ENCODE measurements around the gene PGAP6.

Gene PGAP6

GRCh38 chr16:414395-415169 is 32.8 kb upstream of the PGAP6 start:
- no peak for DNase-seq
- H2AFZ ChIP-seq (ENCODE audit: low read depth, low read length), result no peak overlapping the region
- ATAC-seq (ENCODE audit: insufficient read depth, low read depth), result no peak
- no peaks in the 10 kb centered on the region; the same call in 1 of the 2 replicates for H4K20me1 ChIP-seq (ENCODE audit: insufficient read depth, low read length)
- no peaks in the 10 kb centered on the region for H3K4me1 ChIP-seq (ENCODE audit: insufficient read depth, low read length)
- no peak for TF ChIP-seq CTCF (IDR thresholded peaks at IDR 0.05; ENCODE audit: borderline replicate concordance, extremely low read depth, low read length, poor library complexity, severe bottlenecking)
- no peak for TF ChIP-seq EZH2 (IDR thresholded peaks at IDR 0.05; ENCODE audit: borderline replicate concordance, low read depth, low read length, severe bottlenecking)
- no peak overlapping the region for H3K9ac ChIP-seq (ENCODE audit: low read depth, low read length)
- H3K27ac ChIP-seq (ENCODE audit: low read length), result no peak overlapping the region
- no peaks in the 10 kb centered on the region for H3K9me3 ChIP-seq (ENCODE audit: insufficient read depth, low read length, severe bottlenecking)
- no peak overlapping the region for H3K4me2 ChIP-seq (ENCODE audit: insufficient read depth, low read length)
- no peak overlapping the region for H3K4me3 ChIP-seq (ENCODE audit: low read depth in 1 of 2, low read length in 2 of 2)
- H3K79me2 ChIP-seq (ENCODE audit: insufficient read depth, low read length), result no peaks in the 10 kb centered on the region
- H3K27me3 ChIP-seq (ENCODE audit: insufficient read depth, low read length, poor library complexity), result no peaks in the 10 kb centered on the region
- H3K36me3 ChIP-seq (ENCODE audit: insufficient read depth, low read length), result peaks cover 19% of the 10 kb centered on the region

GRCh38 chr16:411576-412265 is 29.9 kb upstream of the PGAP6 start:
- H3K27ac ChIP-seq (ENCODE audit: low read length), result no peak overlapping the region
- no peak overlapping the region for H2AFZ ChIP-seq (ENCODE audit: low read depth, low read length)
- H3K27me3 ChIP-seq (ENCODE audit: insufficient read depth, low read length, poor library complexity), result no peaks in the 10 kb centered on the region
- no peaks in the 10 kb centered on the region; the same call in 1 of the 2 replicates for H4K20me1 ChIP-seq (ENCODE audit: insufficient read depth, low read length)
- no peaks in the 10 kb centered on the region for H3K9me3 ChIP-seq (ENCODE audit: insufficient read depth, low read length, severe bottlenecking)
- no peak overlapping the region for H3K4me2 ChIP-seq (ENCODE audit: insufficient read depth, low read length)
- H3K4me1 ChIP-seq (ENCODE audit: insufficient read depth, low read length), result no peaks in the 10 kb centered on the region
- no peak overlapping the region for H3K4me3 ChIP-seq (ENCODE audit: low read depth in 1 of 2, low read length in 2 of 2)
- DNase-seq (no peak), ATAC-seq (ENCODE audit: insufficient read depth, low read depth) (no peak)
- no peak overlapping the region for H3K9ac ChIP-seq (ENCODE audit: low read depth, low read length)
- TF ChIP-seq CTCF (IDR thresholded peaks at IDR 0.05; ENCODE audit: borderline replicate concordance, extremely low read depth, low read length, poor library complexity, severe bottlenecking) (no peak), EZH2 (IDR thresholded peaks at IDR 0.05; ENCODE audit: borderline replicate concordance, low read depth, low read length, severe bottlenecking) (no peak)
- H3K36me3 ChIP-seq (ENCODE audit: insufficient read depth, low read length), result peaks cover 20% of the 10 kb centered on the region
- H3K79me2 ChIP-seq (ENCODE audit: insufficient read depth, low read length), result no peaks in the 10 kb centered on the region

GRCh38 chr16:410516-411178 is 28.9 kb upstream of the PGAP6 start:
- no peaks in the 10 kb centered on the region for H3K79me2 ChIP-seq (ENCODE audit: insufficient read depth, low read length)
- H3K9ac ChIP-seq (ENCODE audit: low read depth, low read length), result no peak overlapping the region
- no peak overlapping the region for H3K27ac ChIP-seq (ENCODE audit: low read length)
- no peaks in the 10 kb centered on the region; the same call in 1 of the 2 replicates for H4K20me1 ChIP-seq (ENCODE audit: insufficient read depth, low read length)
- no peak for TF ChIP-seq EZH2 (IDR thresholded peaks at IDR 0.05; ENCODE audit: borderline replicate concordance, low read depth, low read length, severe bottlenecking)
- no peak for TF ChIP-seq CTCF (IDR thresholded peaks at IDR 0.05; ENCODE audit: borderline replicate concordance, extremely low read depth, low read length, poor library complexity, severe bottlenecking)
- H3K9me3 ChIP-seq (ENCODE audit: insufficient read depth, low read length, severe bottlenecking), result no peaks in the 10 kb centered on the region
- no peak overlapping the region for H2AFZ ChIP-seq (ENCODE audit: low read depth, low read length)
- no peak overlapping the region for H3K4me2 ChIP-seq (ENCODE audit: insufficient read depth, low read length)
- peaks cover 20% of the 10 kb centered on the region for H3K36me3 ChIP-seq (ENCODE audit: insufficient read depth, low read length)
- H3K4me3 ChIP-seq (ENCODE audit: low read depth in 1 of 2, low read length in 2 of 2), result no peak overlapping the region
- DNase-seq, result no peak
- no peaks in the 10 kb centered on the region for H3K27me3 ChIP-seq (ENCODE audit: insufficient read depth, low read length, poor library complexity)
- H3K4me1 ChIP-seq (ENCODE audit: insufficient read depth, low read length), result no peaks in the 10 kb centered on the region
- ATAC-seq (ENCODE audit: insufficient read depth, low read depth), result no peak

Measured in DND-41 (cell line).